ENCODE results near the gene TECPR1.

DNA sequence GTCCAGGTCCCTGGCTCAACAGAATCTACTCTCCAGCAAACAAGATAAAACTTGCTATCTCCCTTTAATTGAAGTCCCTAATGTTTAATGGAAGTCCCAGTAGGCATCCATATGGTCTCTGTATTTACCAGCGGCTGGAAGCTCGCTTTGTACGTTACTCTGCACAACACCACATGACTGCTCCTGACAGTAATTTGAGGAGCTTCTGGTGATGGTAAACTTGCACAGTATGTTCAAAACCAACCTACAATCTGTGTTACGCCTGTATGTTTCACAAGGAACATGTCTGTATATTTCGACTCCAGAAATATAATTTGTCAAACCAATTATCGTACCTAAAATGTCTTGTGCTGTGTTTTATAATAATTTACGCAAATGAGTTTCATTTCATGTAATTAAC lies 4.4 kb upstream of the TECPR1 start:
- no peak for TF ChIP-seq EZH2 (IDR thresholded peaks at IDR 0.05; ENCODE audit: insufficient read depth, poor library complexity, severe bottlenecking)
- no peak for TF ChIP-seq EZH2phosphoT487 (IDR thresholded peaks at IDR 0.05; ENCODE audit: insufficient read depth, low read depth)

All from GM23248 (cell line).